ENCODE measurements around the gene FBXO45. TPM values are rescaled to one million over a fixed set of nuclear protein-coding genes. Genes with fewer than 3 reads are reported as not detected.
"Not testable (repeated sequence)": the region's sequence is repeated elsewhere in the genome, so short reads cannot be mapped to it uniquely, and the experiment has no call there.

FBXO45 gene
- total and polyA plus RNA-seq, 4 donors = 1.6 to 7.7 (median 3.6) TPM

GRCh38 chr3:196569003-196569516 is 600 bp downstream of the FBXO45 start:
- under 1% methylated on average over 44 of the region's 44 CpGs for WGBS
- Histone ChIP-seq H3K36me3 (ENCODE audit: control insufficient read depth in 4 of 4, insufficient read depth in 3 of 4, low read depth in 1 of 4, low read length in 3 of 4) (no peaks in the 10 kb centered on the region), H3K27ac (ENCODE audit: low read depth in 1 of 2, low read length in 2 of 2) (peak overlapping the region in 1 of 2 donors; percentile 6), H3K9me3 (ENCODE audit: control insufficient read depth in 4 of 4, low read length in 3 of 4) (no peaks in the 10 kb centered on the region), H3K4me3 (ENCODE audit: low read depth in 1 of 3, low read length in 3 of 3) (peak overlapping the region; percentile 96 to 98 (median 96)), H3K9ac (ENCODE audit: low read depth in 1 of 2, low read length in 2 of 2) (peak overlapping the region; percentile 0 to 13), H3K4me1 (ENCODE audit: control insufficient read depth in 4 of 4, insufficient read depth in 4 of 4, low read length in 3 of 4) (peaks cover 2 to 24% (median 20%) of the 10 kb centered on the region in 4 donors), H3K27me3 (ENCODE audit: control insufficient read depth in 4 of 4, insufficient read depth in 4 of 4, low read length in 3 of 4) (no peaks in the 10 kb centered on the region)
- peak; percentile 49 for DNase-seq (ENCODE audit: low spot score)
- TF ChIP-seq MAX (IDR thresholded peaks at IDR 0.05) (no peak), YY1 (IDR thresholded peaks at IDR 0.05) (no peak), RAD21 (IDR thresholded peaks at IDR 0.05) (no peak), TAF1 (conservative IDR thresholded peaks at IDR 0.05) (no peak), HNF4A (conservative IDR thresholded peaks at IDR 0.05) (no peak), ATF3 (IDR thresholded peaks at IDR 0.05) (no peak), ZBTB33 (IDR thresholded peaks at IDR 0.05) (no peak)

GRCh38 chr3:196570332-196570731 is 1.9 kb downstream of the FBXO45 start:
- not testable (repeated sequence) for H3K27me3 ChIP-seq (ENCODE audit: control insufficient read depth in 4 of 4, insufficient read depth in 4 of 4, low read length in 3 of 4); H3K9ac ChIP-seq (ENCODE audit: low read depth in 1 of 2, low read length in 2 of 2); H3K9me3 ChIP-seq (ENCODE audit: control insufficient read depth in 4 of 4, low read length in 3 of 4); H3K27ac ChIP-seq (ENCODE audit: low read depth in 1 of 2, low read length in 2 of 2); DNase-seq (ENCODE audit: low spot score); H3K4me3 ChIP-seq (ENCODE audit: low read depth in 1 of 3, low read length in 3 of 3); H3K36me3 ChIP-seq (ENCODE audit: control insufficient read depth in 4 of 4, insufficient read depth in 3 of 4, low read depth in 1 of 4, low read length in 3 of 4)
- WGBS = 94% methylated on average over 13 of the region's 13 CpGs
- H3K4me1 ChIP-seq (ENCODE audit: control insufficient read depth in 4 of 4, insufficient read depth in 4 of 4, low read length in 3 of 4) = peaks cover 2 to 24% (median 20%) of the 10 kb centered on the region in 4 donors

- H3K9me3 ChIP-seq (ENCODE audit: control insufficient read depth in 4 of 4, low read length in 3 of 4) = no peaks in the 10 kb centered on the region
- H3K4me3 ChIP-seq (ENCODE audit: low read depth in 1 of 3, low read length in 3 of 3) = no peak overlapping the region
- no peaks in the 10 kb centered on the region for H3K27me3 ChIP-seq (ENCODE audit: control insufficient read depth in 4 of 4, insufficient read depth in 4 of 4, low read length in 3 of 4)
- no peak overlapping the region for H3K9ac ChIP-seq (ENCODE audit: low read depth in 1 of 2, low read length in 2 of 2)
- WGBS = 92% methylated on average over 1 of the region's 1 CpG
- peaks cover 2 to 23% (median 17%) of the 10 kb centered on the region in 4 donors for H3K4me1 ChIP-seq (ENCODE audit: control insufficient read depth in 4 of 4, insufficient read depth in 4 of 4, low read length in 3 of 4)
- peaks cover 0 to under 1% (median under 1%) of the 10 kb centered on the region in 4 donors for H3K36me3 ChIP-seq (ENCODE audit: control insufficient read depth in 4 of 4, insufficient read depth in 3 of 4, low read depth in 1 of 4, low read length in 3 of 4)
- no peak for TF ChIP-seq NR2F2 (IDR thresholded peaks at IDR 0.05)
- no peak for TF ChIP-seq HNF4A (conservative IDR thresholded peaks at IDR 0.05)
- no peak for TF ChIP-seq JUND (IDR thresholded peaks at IDR 0.05)
- TF ChIP-seq MAX (IDR thresholded peaks at IDR 0.05) = no peak
- TF ChIP-seq ATF3 (IDR thresholded peaks at IDR 0.05) = no peak
- TF ChIP-seq RAD21 (IDR thresholded peaks at IDR 0.05) = no peak
- no peak for TF ChIP-seq FOXA2 (IDR thresholded peaks at IDR 0.05)
- no peak for TF ChIP-seq ZBTB33 (IDR thresholded peaks at IDR 0.05)
- TF ChIP-seq CTCF (IDR thresholded peaks at IDR 0.05; ENCODE audit: low read depth, low read length, missing input control) = no peak
- no peak for TF ChIP-seq HNF4G (IDR thresholded peaks at IDR 0.05)
- TF ChIP-seq RXRA (IDR thresholded peaks at IDR 0.05) = no peak
- DNase-seq (ENCODE audit: low spot score) = no peak
- no peak overlapping the region for H3K27ac ChIP-seq (ENCODE audit: low read depth in 1 of 2, low read length in 2 of 2)
Observed at GRCh38 chr3:196572389-196572788, 3.9 kb downstream of the FBXO45 start.

All from liver (tissue), 9 donors.